Activated CD8-positive, alpha-beta memory T cell treated with anti-CD3 and anti-CD28 coated beads, Interleukin-2, amount 50 U/mL, for 24 hours (primary cell): Measurements from ENCODE around the gene AP5Z1.
"Not testable (repeated sequence)": the region's sequence is repeated elsewhere in the genome, so short reads cannot be mapped to it uniquely, and the experiment has no call there.

Experiments
- DNase-seq: peaks from one replicate; pipeline ENCODE4 v3.0.0-alpha.2; 2020; ENCODE audit errors: extremely low read depth

AP5Z1 gene

GRCh38 chr7:4802577-4802976 lies 27.2 kb downstream of the AP5Z1 start:
- not testable (repeated sequence) for DNase-seq

GRCh38 chr7:4803397-4804241 lies 28.2 kb downstream of the AP5Z1 start:
- no peak for DNase-seq

DNA sequence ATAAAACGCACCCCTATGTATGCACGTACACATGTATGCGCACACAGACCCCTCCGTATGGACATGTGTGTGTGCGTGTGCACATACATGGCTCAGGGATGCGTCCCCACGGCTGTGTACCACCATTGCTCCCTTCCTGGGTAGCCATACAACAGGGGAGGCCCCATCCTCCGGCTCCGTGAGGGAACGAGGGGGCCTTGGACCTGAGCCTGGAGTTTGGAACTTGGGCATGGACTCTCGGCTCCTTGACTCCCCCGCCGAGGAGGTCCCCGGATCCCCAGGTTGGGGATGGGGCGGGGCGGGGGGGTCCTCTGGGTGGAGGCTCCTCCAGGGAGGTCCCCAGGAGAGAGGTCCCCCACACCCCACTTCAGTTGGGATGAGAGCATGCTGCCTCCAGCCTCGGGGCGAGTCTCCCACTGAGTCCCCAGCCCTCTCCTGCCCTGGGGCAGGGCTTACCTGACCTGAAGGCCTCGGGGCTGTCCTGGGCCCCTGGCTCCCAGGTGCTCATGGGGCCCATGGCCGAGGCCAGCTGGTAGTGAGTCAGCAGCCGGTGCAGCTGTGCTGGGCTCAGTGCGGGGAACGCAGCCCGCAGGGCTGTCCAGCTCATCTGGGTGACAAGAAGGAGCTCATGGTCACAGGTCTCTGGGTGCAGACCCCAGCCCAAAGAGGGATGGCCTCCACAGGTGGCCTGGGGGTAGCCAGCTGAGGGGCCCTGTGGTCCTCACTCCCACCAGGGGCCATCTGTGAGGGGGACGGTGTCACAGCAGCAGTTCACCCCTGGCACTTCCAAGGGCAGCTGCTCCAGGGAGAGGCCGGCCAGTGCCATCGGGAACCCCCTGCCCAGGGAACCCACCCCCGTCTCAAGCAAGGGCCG lies 29.9 kb downstream of the AP5Z1 start:
- DNase-seq: no peak

DNA sequence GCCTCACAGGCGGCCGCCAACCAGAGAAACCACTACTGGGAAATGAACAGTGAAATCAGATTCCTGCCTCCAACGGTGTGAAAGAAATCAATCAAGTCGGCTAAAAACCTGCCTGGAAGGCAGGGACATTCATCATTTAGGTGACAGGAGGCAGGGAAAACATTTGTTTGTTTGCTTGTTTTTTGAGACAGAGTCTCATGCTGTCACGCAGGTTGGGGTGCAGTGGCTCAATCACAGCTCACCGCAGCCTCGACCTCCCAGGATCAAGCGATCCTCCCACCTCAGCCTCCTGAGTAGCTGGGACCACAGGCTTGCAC lies 30.5 kb downstream of the AP5Z1 start:
- no peak for DNase-seq

DNA sequence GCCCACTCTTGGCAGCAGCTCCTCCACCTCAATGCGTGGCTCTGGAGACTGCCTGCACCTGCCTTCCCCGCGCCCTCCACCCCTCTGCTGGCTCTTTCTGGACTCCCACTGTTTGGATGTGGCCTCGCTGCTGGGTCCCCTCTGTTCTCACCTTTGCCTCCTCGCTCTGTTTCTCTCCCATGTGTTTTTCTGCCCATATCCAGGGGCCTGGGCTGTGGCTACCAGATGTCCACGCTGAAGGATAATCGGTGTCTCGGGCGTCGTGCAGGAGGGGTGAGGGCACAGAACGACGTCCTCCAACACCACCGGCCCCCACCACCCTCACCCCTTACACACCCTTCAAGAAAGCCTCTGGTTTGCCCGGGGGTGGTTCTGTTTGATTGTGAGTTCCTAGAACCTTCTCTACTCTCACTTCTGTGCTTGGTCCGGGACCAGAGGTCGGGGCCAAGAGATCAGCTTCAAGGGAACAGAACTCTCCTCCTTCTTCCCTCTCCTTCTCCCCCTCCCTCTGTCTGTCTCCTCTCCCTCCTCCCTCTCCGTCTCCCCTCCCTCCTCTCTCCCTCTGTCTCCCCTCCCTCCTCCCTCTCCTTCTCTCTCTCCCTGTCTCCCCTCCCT lies 31.7 kb downstream of the AP5Z1 start:
- DNase-seq: no peak

DNA sequence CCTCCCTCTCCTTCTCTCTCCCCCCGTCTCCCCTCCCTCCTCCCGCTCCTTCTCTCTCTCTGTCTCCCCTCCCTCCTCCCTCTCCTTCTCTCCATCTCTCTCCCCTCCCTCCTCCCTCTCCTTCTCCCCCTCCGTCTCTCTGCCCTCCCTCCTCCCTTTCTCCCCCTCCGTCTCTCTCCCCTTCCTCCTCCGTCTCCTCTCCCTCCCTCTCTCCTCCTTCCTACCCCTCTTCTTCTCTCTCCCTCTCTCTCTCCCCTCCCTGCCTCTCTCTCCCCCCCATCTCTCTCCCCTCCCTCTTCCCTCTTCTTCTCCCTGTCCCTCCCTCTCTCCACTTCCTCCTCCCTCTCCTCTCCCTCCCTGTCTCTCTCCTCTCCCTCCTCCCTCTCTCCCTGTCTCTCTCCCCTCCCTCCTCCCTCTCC lies 32.2 kb downstream of the AP5Z1 start:
- no peak for DNase-seq

DNA sequence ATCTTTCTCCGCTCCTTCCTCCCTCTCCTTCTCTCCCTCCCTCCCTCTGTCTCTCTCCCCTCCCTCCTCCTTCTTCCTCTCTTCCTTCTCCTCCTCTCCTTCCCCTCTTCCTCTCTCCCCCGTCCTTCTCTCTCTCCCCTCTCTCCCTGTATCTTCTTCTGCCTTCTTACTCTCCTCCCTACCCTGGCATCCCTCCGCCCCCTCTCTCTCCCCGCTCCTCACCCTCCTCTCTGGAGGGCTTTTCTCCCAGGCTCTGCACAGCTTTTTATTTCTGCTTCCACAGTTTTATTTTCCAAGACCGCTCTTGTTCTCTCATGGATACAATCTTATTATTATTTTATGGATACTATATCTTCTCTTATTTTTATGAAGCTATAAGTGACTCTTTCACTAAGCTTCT lies 32.6 kb downstream of the AP5Z1 start:
- DNase-seq: no peak

DNA sequence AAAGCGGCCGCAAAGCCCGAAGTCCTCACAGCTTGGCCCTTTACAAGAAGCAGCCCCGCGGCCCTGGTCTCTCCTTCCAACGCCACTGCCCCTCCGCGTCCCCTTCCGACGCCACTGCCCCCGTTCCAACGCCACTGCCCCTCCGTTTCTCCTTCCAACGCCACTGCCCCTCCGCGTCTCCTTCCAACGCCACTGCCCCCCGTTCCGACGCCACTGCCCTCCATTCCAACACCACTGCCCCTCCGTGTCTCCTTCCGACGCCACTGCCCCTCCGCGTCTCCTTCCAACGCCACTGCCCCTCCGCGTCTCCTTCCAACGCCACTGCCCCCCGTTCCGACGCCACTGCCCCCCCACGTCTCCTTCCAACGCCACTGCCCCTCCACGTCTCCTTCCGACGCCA lies 33.1 kb downstream of the AP5Z1 start:
- DNase-seq: no peak

GRCh38 chr7:4809091-4809591 lies 33.7 kb downstream of the AP5Z1 start:
- DNase-seq: no peak

DNA sequence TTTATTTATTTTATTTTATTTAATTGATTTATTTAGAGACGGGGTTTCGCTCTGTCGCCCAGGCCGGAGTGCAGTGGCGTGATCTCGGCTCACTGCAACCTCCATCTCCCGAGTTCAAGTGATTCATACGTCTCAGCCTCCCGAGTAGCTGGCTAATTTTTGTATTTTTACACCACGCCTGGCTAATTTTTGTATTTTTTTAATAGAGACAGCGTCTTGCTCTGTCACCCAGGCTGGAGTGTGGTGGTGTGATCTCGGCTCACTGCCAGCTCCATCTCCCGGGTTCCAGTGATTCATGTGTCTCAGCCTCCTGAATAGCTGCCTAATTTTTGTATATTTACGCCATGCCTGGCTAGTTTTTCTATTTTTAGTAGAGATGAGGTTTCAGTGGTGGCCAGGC lies 34.2 kb downstream of the AP5Z1 start:
- DNase-seq: no peak

DNA sequence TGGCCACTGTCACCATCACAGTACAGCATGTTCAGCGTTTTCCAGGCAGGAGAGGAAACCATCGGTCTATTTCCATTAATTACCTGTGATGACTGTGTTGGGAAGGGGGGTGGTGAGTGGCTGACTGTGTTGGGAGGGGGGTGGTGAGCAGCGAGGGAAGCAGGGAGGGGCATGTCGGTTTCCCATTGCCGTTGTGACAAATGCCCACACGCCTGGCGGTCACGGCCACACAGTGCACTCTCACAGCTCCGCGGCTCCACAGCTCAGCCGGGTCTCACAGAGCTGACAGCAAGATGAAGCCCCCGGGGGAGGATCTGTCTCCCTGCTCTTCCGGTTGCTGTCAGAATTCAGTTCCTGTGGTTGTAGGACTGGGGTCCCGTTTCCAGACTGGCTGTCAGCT lies 39.0 kb downstream of the AP5Z1 start:
- no peak for DNase-seq

- DNase-seq: no peak
Measured at GRCh38 chr7:4815121-4815520, 39.7 kb downstream of the AP5Z1 start.

- DNase-seq: no peak
Measured at GRCh38 chr7:4815609-4816418, 40.4 kb downstream of the AP5Z1 start.

DNA sequence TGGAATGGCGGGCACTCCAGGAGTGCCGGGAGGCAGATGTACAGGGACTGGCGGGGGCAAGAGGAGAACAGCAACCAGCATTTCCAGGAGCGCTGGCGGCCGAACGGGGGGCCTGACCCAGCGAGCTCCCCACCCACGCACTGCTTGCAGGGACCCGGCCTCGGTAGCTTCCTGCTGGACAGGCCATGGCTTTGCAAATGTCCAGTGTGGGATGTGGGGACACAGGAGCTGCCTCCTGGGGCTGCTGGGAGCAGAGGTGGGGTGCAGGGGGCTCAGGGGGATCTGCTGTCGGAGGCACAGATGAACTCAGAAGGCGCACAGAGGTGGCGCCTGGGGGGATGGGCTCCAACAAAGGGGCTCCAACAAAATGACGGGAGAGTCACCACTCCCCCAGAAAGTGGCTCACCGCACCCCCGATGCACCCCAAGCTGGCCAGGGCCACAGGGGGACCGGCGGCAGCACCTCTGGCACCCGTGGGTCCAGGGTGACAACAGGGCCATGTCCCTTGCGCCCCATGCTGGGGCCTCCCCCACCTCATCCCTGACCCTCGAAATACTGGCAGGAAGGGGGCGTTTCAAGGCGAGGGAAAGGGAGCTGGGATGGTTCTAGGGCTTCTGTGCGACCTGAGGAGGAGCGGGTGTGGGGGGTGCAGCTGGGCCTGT lies 41.1 kb downstream of the AP5Z1 start:
- no peak for DNase-seq

GRCh38 chr7:4817178-4817901 lies 41.9 kb downstream of the AP5Z1 start:
- no peak for DNase-seq

- no peak for DNase-seq
Measured at GRCh38 chr7:4818000-4818794, 42.8 kb downstream of the AP5Z1 start.

GRCh38 chr7:4819560-4820404 lies 44.4 kb downstream of the AP5Z1 start:
- DNase-seq: no peak

DNA sequence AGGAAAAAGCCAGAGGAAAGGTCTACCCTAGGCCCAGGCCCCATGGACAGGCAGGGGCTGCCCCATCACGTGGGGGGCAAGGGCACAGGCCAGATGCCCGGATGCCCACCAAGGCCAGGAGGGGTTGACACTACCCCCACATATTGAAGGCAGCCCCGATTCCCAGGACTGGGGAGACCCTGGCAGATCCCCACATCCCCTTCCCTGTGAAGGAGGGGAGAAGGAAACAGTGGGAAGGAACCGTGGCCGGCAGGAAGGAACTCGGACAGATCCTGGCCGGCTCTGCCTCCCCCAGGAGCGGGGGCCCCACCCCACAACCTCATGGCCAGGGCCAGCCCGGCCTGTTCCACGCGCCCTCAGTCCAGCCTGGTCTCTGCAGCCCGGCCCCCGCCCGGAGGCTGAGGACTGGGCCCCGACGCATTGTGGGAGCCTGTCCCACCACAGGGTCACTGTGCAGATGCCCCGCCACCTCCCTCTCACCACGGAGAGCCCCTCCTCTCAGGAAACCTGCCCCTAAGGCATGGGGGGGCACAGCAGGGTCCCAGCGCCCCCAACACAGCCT lies 45.1 kb downstream of the AP5Z1 start:
- DNase-seq: no peak
